Measurements from ENCODE around the gene CDC5L. TPM values are rescaled to one million over a fixed set of nuclear protein-coding genes. Genes with fewer than 3 reads are reported as not detected.

The CDC5L gene
- polyA plus RNA-seq, 1 of the 3 experiments (the other 2 are of a cell fraction), result 6.0 TPM

- peak; percentile 21 for DNase-seq
- H3K9ac ChIP-seq, result peak overlapping the region; percentile 96
- ChIA-PET CTCF (interaction anchor here (1.2 to 3.1 kb wide), 4 partner anchors 10 to 118 kb away, joined by 3 to 11 read pairs (median 3); no protein-coding TSS in a partner anchor), POLR2A (no interaction called here)
- H3K9me3 ChIP-seq, result no peaks in the 10 kb centered on the region
- H3K4me3 ChIP-seq (ENCODE audit: low read depth in 2 of 2, low read length in 1 of 2), result peak overlapping the region; percentile 91
- peaks cover 10% of the 10 kb centered on the region for H3F3A ChIP-seq (replicated peaks; ENCODE audit: insufficient read depth)
- peak overlapping the region; percentile 97 for H3K4me2 ChIP-seq
- H3K4me1 ChIP-seq (ENCODE audit: control insufficient read depth in 1 of 2, insufficient read depth in 2 of 2, low read depth in 1 of 2, low read length in 1 of 2), result peaks cover 4 to 22% of the 10 kb centered on the region in 2 experiments; a peak in 3 of 4 replicates
- no peak for TF ChIP-seq RXRA (IDR thresholded peaks at IDR 0.05; ENCODE audit: borderline replicate concordance, low read depth)
- no peak for TF ChIP-seq USF2 (IDR thresholded peaks at IDR 0.05; ENCODE audit: borderline replicate concordance, low read depth, low read length)
- TF ChIP-seq ZBTB33 (IDR thresholded peaks at IDR 0.05; ENCODE audit: borderline replicate concordance, low read depth), result no peak
- no peak for TF ChIP-seq RCOR1 (IDR thresholded peaks at IDR 0.05; ENCODE audit: low read length)
- no peak for TF ChIP-seq POLR2AphosphoS5 (IDR thresholded peaks at IDR 0.05; ENCODE audit: low read depth, low read length)
- no peak for TF ChIP-seq TAF1 (IDR thresholded peaks at IDR 0.05; ENCODE audit: borderline replicate concordance, low read depth, low read length)
- peak overlapping the region; percentile 93 to 98 for H3K27ac ChIP-seq (ENCODE audit: low read depth in 2 of 2, low read length in 1 of 2)
- 47% methylated on average over 6 of the region's 6 CpGs for WGBS (ENCODE audit: low lambda C conversion rate)
- H3K79me2 ChIP-seq (ENCODE audit: insufficient read depth), result peaks cover 30% of the 10 kb centered on the region
- peaks cover 5% of the 10 kb centered on the region in 2 experiments for H3K36me3 ChIP-seq (replicated peaks in 1 of 2; ENCODE audit: control insufficient read depth in 1 of 2, insufficient read depth in 2 of 2, low read length in 1 of 2)
- peak overlapping the region; percentile 91 for H2AFZ ChIP-seq (ENCODE audit: low read depth)
- no peaks in the 10 kb centered on the region for H3K9me2 ChIP-seq
- H3K27me3 ChIP-seq (ENCODE audit: insufficient read depth), result no peaks in the 10 kb centered on the region
- H4K20me1 ChIP-seq (ENCODE audit: insufficient read depth), result peaks cover 22% of the 10 kb centered on the region
These were observed 1.1 kb upstream of the CDC5L start for GRCh38 chr6:44386364-44386928.

GRCh38 chr6:44386929-44387345 is 569 bp upstream of the CDC5L start:
- Histone ChIP-seq H3K9me2 (no peaks in the 10 kb centered on the region), H3K4me3 (ENCODE audit: low read depth in 2 of 2, low read length in 1 of 2) (peak overlapping the region; percentile 91), H3K27me3 (ENCODE audit: insufficient read depth) (no peaks in the 10 kb centered on the region), H3K9ac (peak overlapping the region; percentile 96), H2AFZ (ENCODE audit: low read depth) (peak overlapping the region; percentile 91), H3K4me2 (peak overlapping the region; percentile 97), H3F3A (replicated peaks; ENCODE audit: insufficient read depth) (peaks cover 10% of the 10 kb centered on the region), H3K27ac (ENCODE audit: low read depth in 2 of 2, low read length in 1 of 2) (peak overlapping the region; percentile 93 to 98), H3K4me1 (ENCODE audit: control insufficient read depth in 1 of 2, insufficient read depth in 2 of 2, low read depth in 1 of 2, low read length in 1 of 2) (peaks cover 4 to 22% of the 10 kb centered on the region in 2 experiments; a peak in 3 of 4 replicates), H3K9me3 (no peaks in the 10 kb centered on the region), H3K79me2 (ENCODE audit: insufficient read depth) (peaks cover 35% of the 10 kb centered on the region), H4K20me1 (ENCODE audit: insufficient read depth) (peaks cover 22% of the 10 kb centered on the region), H3K36me3 (replicated peaks in 1 of 2; ENCODE audit: control insufficient read depth in 1 of 2, insufficient read depth in 2 of 2, low read length in 1 of 2) (peaks cover 5 to 6% of the 10 kb centered on the region in 2 experiments)
- DNase-seq, result peak; percentile 59
- TF ChIP-seq RFX5 (IDR thresholded peaks at IDR 0.05; ENCODE audit: low read length), result peak; percentile 26; the same call in 1 of the 2 replicates
- TF ChIP-seq TAF1 (IDR thresholded peaks at IDR 0.05; ENCODE audit: borderline replicate concordance, low read depth, low read length), result no peak
- no peak for TF ChIP-seq TEAD4 (IDR thresholded peaks at IDR 0.05; ENCODE audit: borderline replicate concordance, insufficient read depth)
- no peak for TF ChIP-seq RAD21 (IDR thresholded peaks at IDR 0.05; ENCODE audit: low read length)
- no peak for TF ChIP-seq SIN3A (IDR thresholded peaks at IDR 0.05; ENCODE audit: borderline replicate concordance, low read depth, low read length)
- TF ChIP-seq SMC3 (IDR thresholded peaks at IDR 0.05; ENCODE audit: low read depth, low read length), result no peak
- TF ChIP-seq FOSL2 (IDR thresholded peaks at IDR 0.05; ENCODE audit: borderline replicate concordance, low read depth), result no peak
- TF ChIP-seq EP300 (IDR thresholded peaks at IDR 0.05; ENCODE audit: borderline replicate concordance in 1 of 2, low read depth in 1 of 2, low read length in 1 of 2), result no peak
- no peak for TF ChIP-seq RCOR1 (IDR thresholded peaks at IDR 0.05; ENCODE audit: low read length)
- 2% methylated on average over 8 of the region's 8 CpGs for WGBS (ENCODE audit: low lambda C conversion rate)
- ChIA-PET CTCF (interaction anchor here (0.8 to 3.1 kb wide), 6 partner anchors 10 to 140 kb away, joined by 3 to 11 read pairs (median 3); partner anchors contain the start of gene HSP90AB1), POLR2A (interaction anchor here (0.6 to 1.5 kb wide), 5 partner anchors 10 to 119 kb away, joined by 3 to 6 read pairs (median 4); no protein-coding TSS in a partner anchor)

Measured in SK-N-SH (cell line).